GM23338 (cell line): Measurements from ENCODE around the gene CROCC2. TPM values are rescaled to one million over a fixed set of nuclear protein-coding genes. Genes with fewer than 3 reads are reported as not detected.

ENCODE experiments used
- ATAC-seq: fragments of 200-7000 bp; cut with Tn5 transposase; 3 replicates; pipeline ENCODE4 v1.9.1; 2020
- DNase-seq: peaks from one replicate; pipeline ENCODE4 v3.0.0-alpha.2; 2015; ENCODE audit warnings: low spot score
- H2AFZ ChIP-seq: fragments of 200-600 bp; sonication (generic); 2 replicates; pipeline ENCODE4 v1.8.0; 2016; ENCODE audit warnings: antibody characterized with exemption, mild to moderate bottlenecking, moderate library complexity
- H3F3A ChIP-seq: fragments of 200-600 bp; sonication (generic); replicated peaks from 2 replicates; pipeline ENCODE4 v1.8.0; 2017; ENCODE audit warnings: antibody characterized with exemption, mixed run types, low read depth
- H3K27ac ChIP-seq: fragments of 200-600 bp; sonication (generic); 2 replicates; pipeline ENCODE4 v1.6.1; 2016; ENCODE audit warnings: low read depth
- H3K27me3 ChIP-seq: fragments of 200-600 bp; sonication (generic); 2 replicates; pipeline ENCODE4 v1.8.0; 2016; ENCODE audit warnings: mild to moderate bottlenecking, mixed run types, moderate library complexity; ENCODE audit not compliant: insufficient read depth
- H3K36me3 ChIP-seq: fragments of 200-600 bp; sonication (generic); 2 replicates; pipeline ENCODE4 v1.8.0; 2016; ENCODE audit warnings: mild to moderate bottlenecking; ENCODE audit not compliant: insufficient read depth
- H3K4me1 ChIP-seq: fragments of 200-600 bp; sonication (generic); 2 replicates; pipeline ENCODE4 v1.8.0; 2016; ENCODE audit warnings: mild to moderate bottlenecking, moderate library complexity; ENCODE audit not compliant: insufficient read depth
- H3K4me2 ChIP-seq: fragments of 200-600 bp; sonication (generic); 2 replicates; pipeline ENCODE4 v1.7.1; 2017; ENCODE audit warnings: mixed run types
- H3K4me3 ChIP-seq: fragments of 200-600 bp; sonication (generic); 2 replicates; pipeline ENCODE4 v1.6.1; 2016; ENCODE audit warnings: mixed run types
- H3K79me2 ChIP-seq: fragments of 200-600 bp; sonication (generic); replicated peaks from 2 replicates; pipeline ENCODE4 v1.8.0; 2017; ENCODE audit warnings: mild to moderate bottlenecking; ENCODE audit not compliant: insufficient read depth
- H3K9me2 ChIP-seq: fragments of 200-600 bp; sonication (generic); 2 replicates; pipeline ENCODE4 v1.8.0; 2017; ENCODE audit not compliant: insufficient read depth
- H4K20me1 ChIP-seq: fragments of 200-600 bp; sonication (generic); replicated peaks from 2 replicates; pipeline ENCODE4 v1.8.0; 2017; ENCODE audit warnings: mild to moderate bottlenecking; ENCODE audit not compliant: insufficient read depth
- H3K27ac Mint-ChIP-seq: 2 replicates; pipeline ENCODE4 v1.8.0; 2020; ENCODE audit warnings: inconsistent platforms, mild to moderate bottlenecking, moderate library complexity, mixed read lengths
- H3K27me3 Mint-ChIP-seq: 3 replicates; pipeline ENCODE4 v1.8.0; 2022; ENCODE audit warnings: low read depth, mild to moderate bottlenecking, moderate library complexity, mixed read lengths, inconsistent platforms; ENCODE audit not compliant: insufficient read depth, poor library complexity
- H3K36me3 Mint-ChIP-seq: 3 replicates; pipeline ENCODE4 v1.8.0; 2021; ENCODE audit warnings: low read depth, mild to moderate bottlenecking, inconsistent platforms, moderate library complexity, mixed read lengths
- H3K4me1 Mint-ChIP-seq: 3 replicates; pipeline ENCODE4 v1.8.0; 2020; ENCODE audit warnings: mild to moderate bottlenecking, inconsistent platforms, mixed read lengths
- H3K4me3 Mint-ChIP-seq: 3 replicates; pipeline ENCODE4 v1.8.0; 2021; ENCODE audit warnings: moderate library complexity, mild to moderate bottlenecking, inconsistent platforms, mixed read lengths
- H3K9me3 Mint-ChIP-seq: 3 replicates; pipeline ENCODE4 v1.8.0; 2020; ENCODE audit warnings: moderate library complexity, mild to moderate bottlenecking, inconsistent platforms, mixed read lengths
- CREB1 ChIP-seq: fragments of 250-450 bp; sonication (Bioruptor Pico); IDR thresholded peaks from 2 replicates; pipeline ENCODE4 v1.5.0; 2020; ENCODE audit warnings: low read depth, mild to moderate bottlenecking, moderate library complexity
- CTCF ChIP-seq, 2 experiments: fragments of 200-600 bp in 1 of 2; sonication (generic) in 1 of 2; conservative IDR thresholded peaks; 2 replicates each; pipeline versions ENCODE4 v1.5.1 to v1.6.1; 2016 to 2017; ENCODE audit warnings: antibody characterized with exemption in 2 of 2, low read depth in 2 of 2, mild to moderate bottlenecking in 2 of 2, moderate library complexity in 1 of 2
- ETS1 ChIP-seq: IDR thresholded peaks from 2 replicates; pipeline ENCODE4 v1.6.1; 2016; ENCODE audit warnings: antibody characterized with exemption
- EZH2phosphoT487 ChIP-seq: fragments of 200-600 bp; sonication (generic); IDR thresholded peaks from one replicate; pipeline ENCODE4 v1.8.1; 2018; ENCODE audit warnings: antibody characterized with exemption; ENCODE audit not compliant: unreplicated experiment
- JUNB ChIP-seq: IDR thresholded peaks from one replicate; pipeline ENCODE4 v1.6.1; 2016; ENCODE audit warnings: antibody characterized with exemption; ENCODE audit not compliant: unreplicated experiment
- NANOG ChIP-seq: IDR thresholded peaks from 2 replicates; pipeline ENCODE4 v1.6.1; 2016; ENCODE audit warnings: antibody characterized with exemption, borderline replicate concordance
- POLR2AphosphoS5 ChIP-seq: IDR thresholded peaks from 2 replicates; pipeline ENCODE4 v1.6.1; 2016; ENCODE audit warnings: antibody characterized with exemption, low read depth
- REST ChIP-seq: IDR thresholded peaks from one replicate; pipeline ENCODE4 v1.6.1; 2018; ENCODE audit warnings: antibody characterized with exemption; ENCODE audit not compliant: unreplicated experiment
- STAT1 ChIP-seq: IDR thresholded peaks from one replicate; pipeline ENCODE4 v1.6.1; 2016; ENCODE audit warnings: antibody characterized with exemption; ENCODE audit not compliant: unreplicated experiment
- ZNF114 ChIP-seq: fragments of 250-450 bp; sonication (Bioruptor Pico); IDR thresholded peaks from 2 replicates; pipeline ENCODE4 v1.5.0; 2020; ENCODE audit warnings: mild to moderate bottlenecking, moderate library complexity
- ZNF331 ChIP-seq: fragments of 250-450 bp; sonication (Bioruptor Pico); IDR thresholded peaks from 2 replicates; pipeline ENCODE4 v1.5.0; 2020; ENCODE audit warnings: low read depth, mild to moderate bottlenecking, moderate library complexity
- ZNF462 ChIP-seq: fragments of 250-450 bp; sonication (Bioruptor Pico); IDR thresholded peaks from 2 replicates; pipeline ENCODE4 v1.5.0; 2020; ENCODE audit warnings: mild to moderate bottlenecking, moderate library complexity
- polyA plus RNA-seq: library from polyadenylated mRNA; unstranded; fragments of >200 nt; fragmentation: Nextera tagmentation; extraction: Ambion mirVana; gene quantifications from 2 replicates; pipeline ENCODE4 v1.2.1, GENCODE V29; 2016
- total RNA-seq: library from RNA; depleted of rRNA; stranded (reverse); fragments of >200 nt; shearing (Covaris generic); gene quantifications from 2 replicates; pipeline ENCODE4 v1.2.3, GENCODE V29; 2014

Gene CROCC2
- total and polyA plus RNA-seq, 2 experiments from 2014 or later = not detected

- Histone ChIP-seq H3K36me3 (no peaks in the 10 kb centered on the region), H3F3A (no peaks in the 10 kb centered on the region), H2AFZ (no peak overlapping the region), H3K27ac (no peak overlapping the region), H3K27me3 (no peaks in the 10 kb centered on the region), H3K4me3 (no peak overlapping the region), H3K4me1 (no peaks in the 10 kb centered on the region), H4K20me1 (no peaks in the 10 kb centered on the region), H3K9me2 (no peaks in the 10 kb centered on the region), H3K79me2 (no peaks in the 10 kb centered on the region), H3K4me2 (no peak overlapping the region)
- no peak for DNase-seq
- Mint-ChIP-seq H3K27ac (no peak overlapping the region), H3K4me1 (0 out of 3 replicates have a peak, but pooled peaks cover 2% of the 10 kb centered on the region), H3K36me3 (no peaks in the 10 kb centered on the region), H3K9me3 (no peaks in the 10 kb centered on the region), H3K27me3 (peaks cover 4% of the 10 kb centered on the region), H3K4me3 (no peak overlapping the region)
- no peak for ATAC-seq
- no peak for TF ChIP-seq CREB1 (CRISPR knock-in tag)
- no peak for TF ChIP-seq POLR2AphosphoS5
- no peak for TF ChIP-seq JUNB
- no peak for TF ChIP-seq ETS1
- no peak for TF ChIP-seq NANOG
- TF ChIP-seq STAT1 = no peak
- TF ChIP-seq CTCF (conservative IDR thresholded peaks at IDR 0.05; ENCODE audit: low read depth in 2 of 2) = no peak
- TF ChIP-seq ZNF331 (CRISPR knock-in tag) = no peak
- no peak for TF ChIP-seq REST
- TF ChIP-seq ZNF114 (CRISPR knock-in tag) = no peak
- TF ChIP-seq EZH2phosphoT487 = no peak
- no peak for TF ChIP-seq ZNF462 (CRISPR knock-in tag)
Measured at GRCh38 chr2:240871071-240871958, 34.8 kb upstream of the CROCC2 start.
